Uterus (tissue), 2 donors: ENCODE results near the gene DHRS12.

Experiments
- POLR2A ChIP-seq, 2 donors: fragments of 450-650 bp; IDR thresholded peaks; one replicate each; pipeline ENCODE4 v1.6.1; 2016; ENCODE audit warnings: antibody characterized with exemption in 2 of 2, mild to moderate bottlenecking in 1 of 2, moderate library complexity in 1 of 2
- TF ChIP-seq, protein P1 (sequence below), 4 experiments: fragments of 200-600 bp in 2 of 4; fragments of 450-650 bp in 2 of 4; sonication (generic) in 2 of 4; IDR thresholded peaks; one replicate each; pipeline ENCODE4 v1.5.1; 2016 to 2019; ENCODE audit warnings: antibody characterized with exemption in 4 of 4, mild to moderate bottlenecking in 2 of 4, moderate library complexity in 1 of 4

- no peak for TF ChIP-seq POLR2A (IDR thresholded peaks at IDR 0.05)
- TF ChIP-seq, protein P1, sequence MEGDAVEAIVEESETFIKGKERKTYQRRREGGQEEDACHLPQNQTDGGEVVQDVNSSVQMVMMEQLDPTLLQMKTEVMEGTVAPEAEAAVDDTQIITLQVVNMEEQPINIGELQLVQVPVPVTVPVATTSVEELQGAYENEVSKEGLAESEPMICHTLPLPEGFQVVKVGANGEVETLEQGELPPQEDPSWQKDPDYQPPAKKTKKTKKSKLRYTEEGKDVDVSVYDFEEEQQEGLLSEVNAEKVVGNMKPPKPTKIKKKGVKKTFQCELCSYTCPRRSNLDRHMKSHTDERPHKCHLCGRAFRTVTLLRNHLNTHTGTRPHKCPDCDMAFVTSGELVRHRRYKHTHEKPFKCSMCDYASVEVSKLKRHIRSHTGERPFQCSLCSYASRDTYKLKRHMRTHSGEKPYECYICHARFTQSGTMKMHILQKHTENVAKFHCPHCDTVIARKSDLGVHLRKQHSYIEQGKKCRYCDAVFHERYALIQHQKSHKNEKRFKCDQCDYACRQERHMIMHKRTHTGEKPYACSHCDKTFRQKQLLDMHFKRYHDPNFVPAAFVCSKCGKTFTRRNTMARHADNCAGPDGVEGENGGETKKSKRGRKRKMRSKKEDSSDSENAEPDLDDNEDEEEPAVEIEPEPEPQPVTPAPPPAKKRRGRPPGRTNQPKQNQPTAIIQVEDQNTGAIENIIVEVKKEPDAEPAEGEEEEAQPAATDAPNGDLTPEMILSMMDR (IDR thresholded peaks at IDR 0.05): no peak
Measured at GRCh38 chr13:51778392-51778791, 25.6 kb downstream of the DHRS12 start.
